Fibroblast of mammary gland (primary cell): ENCODE results near the gene NOXO1.
A peak's percentile ranks its signal among the peaks of the same experiment; 100 is the strongest.

ENCODE experiments used
- DNase-seq: peaks from one replicate; pipeline ENCODE4 v3.0.0-alpha.2; 2010; ENCODE audit warnings: low read depth
- H3K4me3 ChIP-seq: 2 replicates; pipeline ENCODE4 v1.5.1; 2011; ENCODE audit warnings: low read depth, mild to moderate bottlenecking, low read length, moderate library complexity; ENCODE audit not compliant: control insufficient read depth
- TF ChIP-seq, protein P1 (sequence below): conservative IDR thresholded peaks from 2 replicates; pipeline ENCODE4 v1.5.1; 2011; ENCODE audit warnings: low read depth, low read length, inconsistent platforms; ENCODE audit not compliant: control insufficient read depth, insufficient read depth

Gene NOXO1

DNA sequence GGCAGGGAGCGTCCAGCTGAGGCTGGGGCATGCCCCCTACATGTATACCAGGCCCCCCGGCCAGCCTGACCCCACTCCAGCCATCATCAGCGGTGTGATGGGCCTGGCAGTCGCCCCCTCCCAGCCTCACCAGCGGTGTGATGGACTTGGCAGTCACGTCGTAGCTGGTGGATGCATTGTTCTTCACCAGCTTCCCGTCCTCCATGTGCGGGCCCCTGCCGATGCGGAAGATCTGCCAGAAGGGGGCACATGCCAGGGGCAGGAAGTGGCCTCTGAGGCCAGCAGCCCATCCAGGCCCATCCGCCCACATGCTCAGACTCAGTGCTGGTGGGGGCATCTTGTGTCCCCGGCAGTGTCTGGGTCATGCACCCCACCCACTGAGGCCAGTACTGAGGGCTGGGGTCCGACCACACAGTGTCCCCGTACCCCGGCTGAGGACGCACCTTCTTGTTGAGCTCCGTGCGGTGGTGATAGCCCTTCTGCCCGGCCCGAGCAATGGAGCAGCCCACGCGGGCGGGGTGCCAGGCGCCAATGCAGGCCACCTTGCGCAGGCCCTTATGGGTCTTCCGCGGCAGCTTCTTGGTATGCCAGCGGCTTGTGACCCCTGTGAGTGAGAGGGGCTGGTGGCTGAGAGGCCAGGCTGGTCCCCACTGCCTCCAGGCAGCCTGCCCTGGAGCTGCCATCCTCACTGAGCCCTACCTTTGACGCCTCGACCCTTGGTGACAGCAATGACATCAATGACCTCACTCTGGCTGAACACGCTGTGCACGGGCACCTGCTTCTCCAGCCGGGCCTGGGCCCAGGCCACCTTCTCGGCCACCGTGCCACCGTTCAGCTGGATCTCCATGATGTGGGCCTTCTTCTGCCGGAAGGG is 34.5 kb downstream of the NOXO1 start:
- no peak overlapping the region for H3K4me3 ChIP-seq
- TF ChIP-seq, protein P1, sequence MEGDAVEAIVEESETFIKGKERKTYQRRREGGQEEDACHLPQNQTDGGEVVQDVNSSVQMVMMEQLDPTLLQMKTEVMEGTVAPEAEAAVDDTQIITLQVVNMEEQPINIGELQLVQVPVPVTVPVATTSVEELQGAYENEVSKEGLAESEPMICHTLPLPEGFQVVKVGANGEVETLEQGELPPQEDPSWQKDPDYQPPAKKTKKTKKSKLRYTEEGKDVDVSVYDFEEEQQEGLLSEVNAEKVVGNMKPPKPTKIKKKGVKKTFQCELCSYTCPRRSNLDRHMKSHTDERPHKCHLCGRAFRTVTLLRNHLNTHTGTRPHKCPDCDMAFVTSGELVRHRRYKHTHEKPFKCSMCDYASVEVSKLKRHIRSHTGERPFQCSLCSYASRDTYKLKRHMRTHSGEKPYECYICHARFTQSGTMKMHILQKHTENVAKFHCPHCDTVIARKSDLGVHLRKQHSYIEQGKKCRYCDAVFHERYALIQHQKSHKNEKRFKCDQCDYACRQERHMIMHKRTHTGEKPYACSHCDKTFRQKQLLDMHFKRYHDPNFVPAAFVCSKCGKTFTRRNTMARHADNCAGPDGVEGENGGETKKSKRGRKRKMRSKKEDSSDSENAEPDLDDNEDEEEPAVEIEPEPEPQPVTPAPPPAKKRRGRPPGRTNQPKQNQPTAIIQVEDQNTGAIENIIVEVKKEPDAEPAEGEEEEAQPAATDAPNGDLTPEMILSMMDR, result no peak
- no peak for DNase-seq

- no peak for DNase-seq
- TF ChIP-seq, protein P1, result no peak
Observed at GRCh38 chr16:1945559-1946391, 35.5 kb downstream of the NOXO1 start.

DNA sequence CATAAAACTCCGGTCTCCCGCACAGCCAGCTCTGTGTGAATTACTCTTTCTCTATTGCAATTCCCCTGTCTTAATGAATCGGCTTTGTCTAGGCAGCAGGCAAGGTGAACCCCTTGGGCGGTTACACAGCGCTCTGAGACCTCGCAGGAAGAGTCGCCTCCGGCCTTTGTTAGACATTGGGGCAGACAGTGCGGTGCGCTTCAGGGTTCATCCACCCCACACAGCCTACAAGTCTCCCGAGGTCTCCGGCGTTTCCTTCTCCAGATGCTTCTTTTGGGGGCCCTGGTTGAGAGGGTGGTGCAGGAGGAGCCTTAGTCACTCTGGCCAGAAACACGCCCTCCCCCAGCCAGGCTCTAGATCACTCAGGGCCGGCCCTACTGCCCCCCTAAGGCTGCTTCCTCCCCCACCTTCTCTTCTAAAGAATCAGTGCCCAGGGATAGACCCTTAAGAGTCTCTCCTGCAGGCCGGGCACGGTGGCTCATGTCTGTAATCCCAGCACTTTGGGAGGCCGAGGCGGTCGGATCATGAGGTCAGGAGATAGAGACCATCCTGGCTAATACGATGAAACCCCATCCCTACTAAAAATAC is 36.6 kb downstream of the NOXO1 start:
- TF ChIP-seq, protein P1, result no peak
- no peak overlapping the region for H3K4me3 ChIP-seq
- DNase-seq, result no peak

More at GRCh38 chr16:1945559-1946391, 35.5 kb downstream of the NOXO1 start:
- H3K4me3 ChIP-seq, result no peak overlapping the region

DNA sequence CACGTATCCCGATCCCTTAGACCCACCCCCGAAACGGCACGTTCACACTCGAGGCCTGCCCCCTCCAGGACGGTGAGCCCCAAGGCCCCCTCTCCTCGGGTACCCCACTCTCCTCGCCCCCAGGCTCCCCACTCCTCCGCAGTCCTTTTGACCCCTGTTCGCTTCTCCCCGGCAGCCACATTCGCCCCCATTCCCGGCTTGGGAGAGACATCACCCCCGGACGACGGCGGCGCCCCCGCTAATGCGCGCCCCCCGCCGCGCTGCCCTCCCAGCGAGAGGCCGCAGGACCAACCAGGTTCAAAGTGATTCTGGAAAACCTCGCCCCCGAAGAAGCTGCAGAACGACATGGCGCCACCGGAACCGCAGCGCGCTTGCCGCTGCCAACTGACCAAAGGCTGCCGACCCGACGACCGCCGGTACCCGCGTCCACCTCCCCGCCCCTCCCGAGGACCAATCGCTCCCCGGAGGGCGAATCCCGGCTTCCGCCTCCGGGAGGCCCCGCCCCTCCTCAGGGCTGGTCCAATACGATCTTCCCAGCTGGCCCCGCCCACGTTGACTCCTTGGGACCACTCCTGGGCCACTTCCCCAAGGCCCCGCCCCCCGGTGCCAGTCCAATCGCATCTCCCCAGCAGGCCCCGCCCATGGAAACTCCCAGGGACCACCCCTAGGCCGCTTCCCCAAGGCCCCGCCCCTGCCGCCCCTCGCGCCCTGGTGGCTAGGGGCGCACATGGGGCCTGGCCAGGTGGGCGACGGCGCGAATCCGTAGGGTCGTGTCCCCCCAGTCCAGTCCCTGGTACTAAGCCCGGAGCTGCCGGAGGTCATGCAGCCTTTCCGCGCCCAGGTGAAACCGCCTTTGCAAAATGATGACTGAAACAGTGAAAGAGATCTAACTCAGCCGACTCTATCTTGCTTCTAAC is 38.2 kb downstream of the NOXO1 start, which contains the start of gene MSRB1:
Gene MSRB1, minus strand, starts transcription at position 390 of the 917 bp plus-strand sequence. Its CDS starts 43 bp downstream, at position 347.
- peak within 1 kb of the TSS; percentile 83 for H3K4me3 ChIP-seq
- peak; percentile 96 for DNase-seq
- TF ChIP-seq, protein P1, result no peak

GRCh38 chr16:1942047-1942809 is 39.0 kb downstream of the NOXO1 start:
- peak; percentile 41 for DNase-seq

More at GRCh38 chr16:1942047-1942809, 39.0 kb downstream of the NOXO1 start:
- peak overlapping the region; percentile 83 for H3K4me3 ChIP-seq
- TF ChIP-seq, protein P1, result no peak
